C4-2B (cell line): Measurements from ENCODE around the gene TUBB4B.
A peak's percentile ranks its signal among the peaks of the same experiment; 100 is the strongest.

Source experiments
- H3K27ac ChIP-seq: fragments of 450-650 bp; 2 replicates; pipeline ENCODE4 v1.5.1; 2017
- CTCF ChIP-seq: fragments of 450-650 bp; conservative IDR thresholded peaks from 2 replicates; pipeline ENCODE4 v1.5.1; 2017; ENCODE audit warnings: mild to moderate bottlenecking
- ZFX ChIP-seq: fragments of 450-650 bp; IDR thresholded peaks from 2 replicates; pipeline ENCODE4 v1.6.1; 2017

The TUBB4B gene

GRCh38 chr9:137213160-137214060, 27.7 kb upstream of the TUBB4B start:
- no peak overlapping the region for H3K27ac ChIP-seq

GRCh38 chr9:137214620-137215019, 26.5 kb upstream of the TUBB4B start:
- H3K27ac ChIP-seq, result no peak overlapping the region
- TF ChIP-seq ZFX (no peak), CTCF (no peak)

More at GRCh38 chr9:137213160-137214060, 27.7 kb upstream of the TUBB4B start:
- no peak; the same call in 1 of the 2 replicates for TF ChIP-seq CTCF
- TF ChIP-seq ZFX, result no peak

- no peak overlapping the region for H3K27ac ChIP-seq
- no peak for TF ChIP-seq CTCF
- no peak for TF ChIP-seq ZFX
Measured at GRCh38 chr9:137215196-137215986, 25.7 kb upstream of the TUBB4B start.

- H3K27ac ChIP-seq, result peak overlapping the region; percentile 98
Measured at GRCh38 chr9:137216188-137216965, 24.7 kb upstream of the TUBB4B start.

GRCh38 chr9:137217276-137218211, 23.5 kb upstream of the TUBB4B start:
- TF ChIP-seq CTCF (no peak; the same call in 1 of the 2 replicates), ZFX (no peak; the same call in 1 of the 2 replicates)
- peak overlapping the region; percentile 98 for H3K27ac ChIP-seq

More at GRCh38 chr9:137216188-137216965, 24.7 kb upstream of the TUBB4B start:
- TF ChIP-seq CTCF (no peak), ZFX (no peak)

- peak overlapping the region; percentile 98 for H3K27ac ChIP-seq
- TF ChIP-seq CTCF (no peak), ZFX (0 out of 2 replicates have a peak, but pooled peaks have one; percentile 51)
Measured at GRCh38 chr9:137218212-137218753, 22.8 kb upstream of the TUBB4B start.
